HAP-1 (cell line): ENCODE results near the gene TRIM66.
A peak's percentile ranks its signal among the peaks of the same experiment; 100 is the strongest.
"Not testable (repeated sequence)": the region's sequence is repeated elsewhere in the genome, so short reads cannot be mapped to it uniquely, and the experiment has no call there.

Source experiments
- DNase-seq, 2 experiments: peaks; one replicate each; pipeline ENCODE4 v3.0.0-alpha.2; 2016 to 2020; ENCODE audit warnings: low spot score in 2 of 2
- H3K27me3 ChIP-seq: fragments of 250-450 bp; sonication (Bioruptor Pico); 2 replicates; pipeline ENCODE4 v1.5.1; 2020; ENCODE audit warnings: low read depth, mild to moderate bottlenecking, moderate library complexity
- H3K36me3 ChIP-seq: fragments of 250-450 bp; sonication (Bioruptor Pico); replicated peaks from 2 replicates; pipeline ENCODE4 v1.5.1; 2020; ENCODE audit warnings: mild to moderate bottlenecking
- H3K4me1 ChIP-seq: fragments of 250-450 bp; sonication (Bioruptor Pico); 2 replicates; pipeline ENCODE4 v1.5.1; 2020; ENCODE audit warnings: mild to moderate bottlenecking
- H3K4me3 ChIP-seq: fragments of 250-450 bp; sonication (Bioruptor Pico); 2 replicates; pipeline ENCODE4 v1.5.1; 2020; ENCODE audit warnings: mild to moderate bottlenecking, moderate library complexity
- H3K9me3 ChIP-seq: fragments of 250-450 bp; sonication (Bioruptor Pico); 2 replicates; pipeline ENCODE4 v1.5.1; 2020; ENCODE audit warnings: mild to moderate bottlenecking, moderate library complexity
- in situ Hi-C: fragments of 300-500 bp; cut with MboI; formaldehyde crosslinking; loops from 3 replicates; pipeline ENCODE4 v1.14.3; 2020; ENCODE audit warnings: low sequenced_read_pairs, inconsistent platforms, mixed read lengths

The TRIM66 gene

DNA sequence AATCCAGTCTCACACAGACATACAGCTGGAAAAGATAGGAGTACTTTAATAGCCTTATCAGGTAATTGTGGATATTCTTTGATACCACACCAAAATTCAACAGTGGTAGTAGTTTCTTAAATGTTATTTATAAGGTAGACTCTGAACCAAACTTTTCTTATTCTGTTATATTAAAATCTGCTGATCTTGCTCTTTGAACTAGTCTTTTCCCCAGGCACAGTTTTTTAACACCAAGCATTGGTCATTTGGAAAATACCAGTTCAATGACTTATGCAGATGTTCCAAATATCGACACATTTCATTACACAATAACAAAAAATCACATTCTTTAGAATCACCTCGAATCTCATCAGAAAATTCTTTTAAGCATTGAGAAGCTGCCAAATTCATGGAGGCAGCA is 7.6 kb downstream of the TRIM66 start:
- Histone ChIP-seq H3K4me3 (no peak overlapping the region), H3K27me3 (no peaks in the 10 kb centered on the region), H3K36me3 (peaks cover 9% of the 10 kb centered on the region), H3K9me3 (no peaks in the 10 kb centered on the region), H3K4me1 (peaks cover 6% of the 10 kb centered on the region)
- in situ Hi-C loops = no loop called here
- DNase-seq = no peak

DNA sequence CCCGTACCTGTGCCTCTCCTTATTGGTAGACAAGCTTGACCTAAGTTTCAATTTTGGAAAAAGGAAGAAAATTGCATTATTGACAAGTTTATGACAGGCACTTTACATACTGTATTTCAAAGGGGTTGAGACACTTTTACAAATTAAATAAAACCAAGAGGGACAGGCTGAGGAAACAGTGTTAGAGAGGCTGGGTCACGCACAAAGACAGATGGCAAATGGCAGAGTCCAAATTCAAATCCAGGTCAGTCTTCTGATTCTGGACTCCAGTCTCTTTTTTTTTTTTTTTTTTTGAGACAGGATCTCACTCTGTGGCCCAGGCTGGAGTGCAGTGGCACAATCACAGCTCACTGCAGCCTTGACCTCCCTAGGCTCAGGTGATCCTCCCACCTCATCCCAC is 10.1 kb downstream of the TRIM66 start:
- no peak for DNase-seq
- in situ Hi-C loops = no loop called here
- Histone ChIP-seq H3K36me3 (peaks cover 9% of the 10 kb centered on the region), H3K9me3 (no peaks in the 10 kb centered on the region), H3K4me3 (no peak overlapping the region), H3K4me1 (peaks cover 6% of the 10 kb centered on the region), H3K27me3 (no peaks in the 10 kb centered on the region)

DNA sequence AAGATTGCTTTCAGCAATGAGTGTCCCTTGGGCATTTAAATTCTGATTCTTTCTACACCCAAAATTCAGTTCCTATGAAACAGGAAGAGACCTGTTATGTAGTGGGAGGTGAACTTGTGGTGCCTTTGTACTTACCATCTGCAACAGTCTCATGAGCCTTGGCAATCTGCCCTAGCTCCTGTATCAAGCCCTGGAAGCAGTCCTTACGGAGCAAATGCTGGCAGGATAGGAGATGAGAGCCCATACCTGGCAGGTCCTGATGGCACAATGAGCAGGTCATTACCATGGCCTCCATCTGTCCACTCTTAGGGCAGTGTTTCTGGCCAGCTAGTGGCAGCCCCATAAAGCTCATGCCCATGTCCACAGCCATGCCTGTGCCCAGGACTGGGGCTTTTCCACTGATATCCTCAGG is 10.8 kb downstream of the TRIM66 start:
- in situ Hi-C loops = no loop called here
- H3K36me3 ChIP-seq = peaks cover 9% of the 10 kb centered on the region
- H3K27me3 ChIP-seq = no peaks in the 10 kb centered on the region
- H3K4me3 ChIP-seq = no peak overlapping the region
- no peak for DNase-seq
- no peaks in the 10 kb centered on the region for H3K9me3 ChIP-seq
- peaks cover 6% of the 10 kb centered on the region for H3K4me1 ChIP-seq

DNA sequence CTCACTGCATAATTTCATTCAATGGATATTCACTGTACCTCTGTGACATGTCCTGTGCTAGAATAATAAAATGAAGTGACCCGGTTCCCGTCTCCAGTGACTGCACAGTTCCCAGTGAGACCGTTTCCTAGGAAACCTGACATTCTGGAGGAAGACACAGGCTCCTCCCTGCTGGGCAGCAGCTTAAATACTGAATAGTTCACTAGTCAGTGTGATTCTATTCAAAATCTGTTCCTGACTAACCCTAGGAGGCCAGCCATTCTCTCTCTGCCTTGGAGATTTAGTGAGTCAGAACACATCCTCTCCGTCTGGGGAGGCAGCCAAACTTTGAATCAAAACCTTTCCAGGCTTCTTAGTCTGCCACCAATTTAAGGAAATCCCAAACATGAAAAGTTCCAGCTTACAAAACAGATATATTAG is 11.3 kb downstream of the TRIM66 start:
- peaks cover 6% of the 10 kb centered on the region for H3K4me1 ChIP-seq
- peaks cover 9% of the 10 kb centered on the region for H3K36me3 ChIP-seq
- DNase-seq = peak; percentile 55 to 63
- no peaks in the 10 kb centered on the region for H3K27me3 ChIP-seq
- in situ Hi-C loops = no loop called here
- no peaks in the 10 kb centered on the region for H3K9me3 ChIP-seq
- H3K4me3 ChIP-seq = no peak overlapping the region

DNA sequence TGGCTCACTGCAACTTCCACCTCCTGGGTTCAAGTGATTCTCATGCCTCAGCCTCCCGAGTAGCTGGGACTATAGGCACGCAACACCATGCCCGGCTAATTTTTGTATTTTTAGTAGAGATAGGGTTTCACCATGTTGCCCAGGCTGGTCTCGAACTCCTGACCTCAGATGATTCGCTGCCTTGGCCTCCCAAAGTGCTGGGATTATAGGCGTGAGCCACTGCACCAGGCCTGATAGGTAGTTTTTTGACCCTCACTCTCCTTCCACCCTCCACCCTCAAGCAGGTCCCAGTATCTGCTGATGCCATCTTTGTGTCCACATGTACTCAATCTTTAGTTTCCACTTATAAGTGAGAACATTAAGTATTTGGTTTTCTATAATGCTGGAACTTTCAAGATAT is 12.4 kb downstream of the TRIM66 start:
- H3K4me3 ChIP-seq, in situ Hi-C loops, DNase-seq, H3K9me3 ChIP-seq, H3K4me1 ChIP-seq, H3K27me3 ChIP-seq, H3K36me3 ChIP-seq: not testable (repeated sequence)

DNA sequence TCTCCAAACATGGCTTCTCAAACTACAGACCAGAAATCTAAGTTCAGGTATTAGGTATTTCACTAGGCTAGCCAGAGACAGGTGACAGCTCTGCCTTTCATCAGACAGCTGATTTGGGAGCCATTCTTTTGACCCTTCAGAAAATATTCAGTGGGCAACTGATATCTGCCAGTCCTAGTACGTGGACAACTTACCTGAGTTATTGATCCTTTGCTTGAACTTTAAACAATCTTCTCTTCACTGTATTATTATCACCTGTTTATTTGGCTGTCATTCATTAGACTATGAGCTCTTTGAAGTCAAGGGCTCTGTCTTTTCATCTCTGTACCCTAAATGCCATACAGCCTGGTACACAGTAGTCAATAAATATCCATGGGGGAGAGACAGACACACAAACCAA is 17.2 kb downstream of the TRIM66 start:
- Histone ChIP-seq H3K4me3 (no peak overlapping the region), H3K36me3 (no peaks in the 10 kb centered on the region), H3K4me1 (no peaks in the 10 kb centered on the region), H3K27me3 (no peaks in the 10 kb centered on the region), H3K9me3 (no peaks in the 10 kb centered on the region)
- in situ Hi-C loops = no loop called here
- DNase-seq = no peak

DNA sequence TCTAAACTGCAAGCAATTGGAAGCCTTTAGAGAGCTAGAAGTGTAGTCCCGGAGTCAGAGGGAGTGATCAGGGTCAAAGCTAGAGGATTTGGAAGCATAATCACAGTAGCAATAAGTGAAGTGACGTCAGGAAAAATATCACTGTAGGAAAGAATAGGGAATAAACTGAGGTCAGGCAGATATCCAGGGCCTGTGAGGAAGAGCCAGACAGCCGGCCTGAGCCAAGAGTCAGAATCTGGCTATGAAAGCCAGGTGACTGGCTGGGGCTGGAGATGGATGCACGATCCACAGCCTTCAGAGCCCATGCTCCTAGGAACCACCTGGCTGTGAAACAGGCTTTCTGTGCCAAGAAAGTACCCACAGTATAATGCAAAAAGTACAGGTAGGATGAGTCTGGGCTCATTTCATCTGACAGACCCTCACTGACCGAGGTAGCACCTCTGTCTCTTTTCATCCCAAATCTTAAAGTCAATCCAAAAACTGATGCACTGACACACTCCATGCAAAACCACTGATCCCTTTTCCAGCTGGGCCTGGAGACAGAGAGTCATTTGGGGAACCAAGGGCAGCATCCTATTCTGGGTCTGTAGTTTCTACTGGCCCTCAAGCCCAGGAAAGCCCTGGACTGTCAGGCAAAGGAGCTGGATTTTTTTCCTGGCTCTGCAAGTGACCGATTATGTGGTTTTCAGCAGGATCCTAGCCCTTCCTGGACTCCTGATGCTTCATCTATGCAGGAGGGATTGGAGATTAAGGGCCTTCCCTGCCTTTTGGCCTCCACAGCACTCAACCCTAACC is 21.3 kb downstream of the TRIM66 start:
- in situ Hi-C loops = no loop called here
- Histone ChIP-seq H3K4me3 (no peak overlapping the region), H3K4me1 (no peaks in the 10 kb centered on the region), H3K27me3 (no peaks in the 10 kb centered on the region), H3K36me3 (no peaks in the 10 kb centered on the region), H3K9me3 (no peaks in the 10 kb centered on the region)
- DNase-seq = no peak

DNA sequence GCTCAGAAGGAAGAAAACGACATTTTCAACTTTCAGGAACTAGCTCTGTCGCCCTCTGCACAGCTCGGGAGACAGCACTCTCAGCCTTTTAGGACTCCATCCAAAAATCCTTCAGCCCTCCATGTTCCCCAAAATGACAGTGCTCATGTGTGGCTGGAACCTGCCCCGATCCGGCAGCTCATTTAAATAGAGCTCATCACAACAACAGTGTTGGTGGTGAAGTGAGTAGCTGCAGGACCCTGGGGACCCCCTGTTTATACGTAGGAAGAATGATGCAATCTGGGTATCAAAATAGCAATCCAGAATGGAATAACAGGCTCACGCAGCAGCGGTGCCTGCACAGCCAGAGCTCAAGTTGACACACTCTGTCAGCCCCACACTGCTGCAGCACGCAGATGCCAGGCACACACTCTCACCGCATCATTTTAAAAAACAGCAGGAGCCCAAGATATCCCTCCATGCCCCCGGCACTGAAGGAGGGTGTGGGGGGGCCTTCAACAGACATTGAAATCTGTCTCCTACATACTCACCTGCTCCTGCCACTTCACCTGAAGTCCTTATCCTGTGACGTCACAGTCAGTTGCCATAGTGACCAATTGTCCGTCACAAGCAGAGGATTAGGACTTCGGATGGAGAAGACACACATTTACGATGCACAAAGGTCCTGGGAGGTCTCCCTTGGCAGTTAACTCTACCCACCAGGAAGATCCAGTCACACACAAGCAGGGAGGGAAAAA is 24.0 kb downstream of the TRIM66 start:
- no peaks in the 10 kb centered on the region for H3K9me3 ChIP-seq
- in situ Hi-C loops = no loop called here
- no peaks in the 10 kb centered on the region for H3K27me3 ChIP-seq
- no peak for DNase-seq
- no peaks in the 10 kb centered on the region for H3K36me3 ChIP-seq
- no peaks in the 10 kb centered on the region for H3K4me1 ChIP-seq
- H3K4me3 ChIP-seq = no peak overlapping the region

DNA sequence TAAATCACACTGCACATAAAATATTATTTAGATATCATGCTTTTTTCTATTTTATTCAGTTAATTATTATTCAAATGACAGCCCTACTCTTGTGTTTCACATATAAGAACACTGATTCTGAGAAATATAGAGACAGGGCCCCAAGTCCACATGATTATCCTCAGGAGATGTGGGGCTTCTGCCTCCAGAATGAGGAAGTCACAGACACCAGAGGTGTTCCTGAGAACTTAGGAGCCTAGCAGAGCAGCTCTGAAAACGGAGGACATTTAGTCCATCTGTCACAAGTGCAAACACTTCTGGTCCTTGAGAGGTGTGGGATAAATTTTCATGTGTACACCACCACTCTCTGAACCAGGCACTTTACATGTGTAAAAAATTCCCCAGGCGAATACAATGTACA is 26.2 kb downstream of the TRIM66 start:
- in situ Hi-C loops = no loop called here
- no peak overlapping the region for H3K4me3 ChIP-seq
- no peaks in the 10 kb centered on the region for H3K9me3 ChIP-seq
- H3K4me1 ChIP-seq = no peaks in the 10 kb centered on the region
- H3K36me3 ChIP-seq = no peaks in the 10 kb centered on the region
- H3K27me3 ChIP-seq = no peaks in the 10 kb centered on the region
- no peak for DNase-seq

DNA sequence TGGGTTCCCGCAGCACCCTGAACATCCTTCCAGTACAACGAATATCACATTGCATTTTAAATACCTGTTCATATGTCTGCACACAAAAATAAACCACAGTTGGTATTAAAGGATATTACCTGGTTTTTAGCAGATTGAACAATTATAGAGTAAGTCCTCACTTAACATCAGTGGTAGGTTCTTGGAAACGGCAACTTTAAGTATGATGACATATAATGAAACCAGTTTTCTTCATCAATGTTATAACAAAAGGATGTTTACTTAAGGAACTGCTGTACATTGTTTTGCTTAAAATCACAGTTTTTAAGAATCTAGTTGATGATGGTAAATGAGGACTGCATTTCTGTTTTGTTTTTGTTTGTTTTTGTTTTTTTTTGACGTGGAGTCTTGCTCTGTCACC is 28.0 kb downstream of the TRIM66 start:
- in situ Hi-C loops = no loop called here
- no peak for DNase-seq
- H3K36me3 ChIP-seq = no peaks in the 10 kb centered on the region

DNA sequence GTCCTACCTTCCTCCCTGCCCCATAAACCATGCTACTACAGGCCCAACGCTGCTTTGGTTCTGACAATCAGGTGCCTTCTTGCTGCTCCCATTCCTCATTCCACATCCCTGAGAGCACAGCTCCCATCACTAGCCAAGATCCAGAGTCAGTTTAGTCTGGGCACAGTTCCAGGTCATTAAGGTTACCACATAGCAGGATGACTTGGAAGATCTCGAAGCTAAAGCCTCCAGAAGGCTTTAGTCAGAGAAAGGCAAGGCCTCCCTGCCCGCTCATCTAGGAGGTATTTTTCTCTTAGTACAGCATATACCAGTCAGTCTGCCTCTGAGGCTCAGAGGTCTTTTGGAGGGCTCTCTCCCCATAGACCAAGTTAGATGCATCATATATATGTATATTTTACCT is 30.3 kb downstream of the TRIM66 start:
- H3K9me3 ChIP-seq = no peaks in the 10 kb centered on the region
- in situ Hi-C loops = no loop called here
- H3K27me3 ChIP-seq = no peaks in the 10 kb centered on the region
- H3K4me3 ChIP-seq = no peak overlapping the region
- no peaks in the 10 kb centered on the region for H3K4me1 ChIP-seq
- no peak for DNase-seq
- peaks cover 5% of the 10 kb centered on the region for H3K36me3 ChIP-seq

More for the DNA sequence above, 28.0 kb downstream of the TRIM66 start:
- H3K4me1 ChIP-seq = no peaks in the 10 kb centered on the region
- H3K27me3 ChIP-seq = no peaks in the 10 kb centered on the region
- no peak overlapping the region for H3K4me3 ChIP-seq
- H3K9me3 ChIP-seq = no peaks in the 10 kb centered on the region

DNA sequence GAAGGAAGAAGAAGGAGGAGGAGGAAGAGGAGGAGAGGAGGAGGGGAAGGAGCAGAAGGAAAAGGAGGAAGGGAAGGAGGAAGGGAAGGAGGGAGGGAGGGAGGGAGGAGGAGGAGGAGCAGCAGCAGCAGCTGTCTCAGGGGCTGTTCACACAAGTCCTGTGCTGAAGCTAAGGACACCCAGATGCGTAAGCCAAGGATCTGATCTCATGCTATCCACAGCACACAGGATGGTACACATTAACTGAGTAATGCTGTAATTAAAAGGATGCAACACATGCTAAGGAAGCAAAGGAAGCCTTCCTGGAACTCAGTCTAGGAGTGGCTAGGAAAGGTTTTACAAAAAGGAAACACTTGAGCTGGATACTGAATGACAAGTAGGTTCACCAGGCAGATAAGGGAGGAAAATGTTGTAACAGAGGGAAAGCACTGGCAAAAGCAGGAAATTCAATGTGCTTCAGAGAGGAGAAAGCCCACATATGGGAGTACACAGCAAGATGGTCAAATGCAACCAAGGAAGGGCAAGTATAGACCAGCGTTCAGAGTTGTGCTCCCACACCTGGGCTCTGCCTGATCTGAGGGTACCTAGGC is 32.0 kb downstream of the TRIM66 start:
- Histone ChIP-seq H3K4me3 (no peak overlapping the region), H3K9me3 (no peaks in the 10 kb centered on the region), H3K4me1 (no peaks in the 10 kb centered on the region), H3K27me3 (no peaks in the 10 kb centered on the region), H3K36me3 (peaks cover 12% of the 10 kb centered on the region)
- no peak for DNase-seq
- in situ Hi-C loops = no loop called here

DNA sequence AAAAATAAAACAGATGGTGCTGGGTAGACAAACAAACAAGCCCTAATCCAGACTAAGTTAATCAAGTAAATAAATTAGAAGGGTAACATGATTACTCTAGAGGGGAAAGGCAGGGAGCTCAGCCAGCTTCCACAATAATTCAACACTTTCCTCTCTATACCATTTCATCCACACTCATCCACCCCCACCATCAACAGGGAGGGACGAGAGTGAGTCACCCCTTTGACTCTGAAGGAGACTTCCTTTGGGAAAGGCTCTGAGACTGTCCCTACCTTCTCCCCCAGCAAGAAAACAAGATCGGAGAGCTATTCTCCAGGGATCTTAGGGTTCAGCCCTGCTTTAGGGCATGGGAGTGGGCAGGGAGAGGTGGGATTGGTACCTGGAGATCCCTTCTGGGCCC is 33.1 kb downstream of the TRIM66 start:
- Histone ChIP-seq H3K27me3 (no peaks in the 10 kb centered on the region), H3K9me3 (no peaks in the 10 kb centered on the region), H3K36me3 (peaks cover 15% of the 10 kb centered on the region), H3K4me1 (no peaks in the 10 kb centered on the region), H3K4me3 (no peak overlapping the region)
- in situ Hi-C loops = no loop called here
- no peak for DNase-seq

DNA sequence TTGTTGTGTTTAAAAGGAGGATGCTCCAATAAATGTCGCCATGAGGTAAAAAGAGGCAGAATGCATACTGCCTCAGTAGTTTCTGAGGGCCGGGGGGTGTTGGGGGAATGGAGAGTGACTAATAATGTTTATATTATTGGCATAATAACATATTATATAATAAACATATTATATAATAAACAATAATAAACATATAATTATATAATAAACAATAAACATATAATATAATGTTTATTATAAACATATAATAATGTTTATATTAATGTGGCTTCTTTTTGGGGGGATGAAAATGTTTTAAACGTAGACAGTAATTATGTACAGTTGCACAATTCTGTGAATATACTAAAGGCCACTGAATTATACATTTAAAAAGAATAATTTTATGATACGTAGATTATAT is 35.6 kb downstream of the TRIM66 start:
- Histone ChIP-seq H3K4me1 (no peaks in the 10 kb centered on the region), H3K4me3 (no peak overlapping the region), H3K9me3 (no peaks in the 10 kb centered on the region), H3K36me3 (peaks cover 15% of the 10 kb centered on the region), H3K27me3 (no peaks in the 10 kb centered on the region)
- no peak for DNase-seq
- in situ Hi-C loops = no loop called here
